HG02970 (cell line): ENCODE measurements around the gene ZDHHC8.

ENCODE experiments used
- ATAC-seq: cut with Tn5 transposase; IDR thresholded peaks from one replicate; pipeline ENCODE4 v1.9.1; 2021; ENCODE audit warnings: mild to moderate bottlenecking, moderate library complexity, moderate number of reproducible peaks; ENCODE audit not compliant: unreplicated experiment, low FRiP score

ZDHHC8 gene

GRCh38 chr22:20128619-20128901, 3.0 kb upstream of the ZDHHC8 start:
- ATAC-seq = no peak

GRCh38 chr22:20128902-20129746, 2.5 kb upstream of the ZDHHC8 start:
- no peak for ATAC-seq

- no peak for ATAC-seq
Measured at GRCh38 chr22:20129747-20130014, 1.9 kb upstream of the ZDHHC8 start.

GRCh38 chr22:20130319-20130718, 1.3 kb upstream of the ZDHHC8 start:
- ATAC-seq = no peak

- ATAC-seq = peak; percentile 38
Measured at GRCh38 chr22:20130731-20131596, 640 bp upstream of the ZDHHC8 start.

GRCh38 chr22:20131859-20132685, 468 bp downstream of the ZDHHC8 start:
- no peak for ATAC-seq

GRCh38 chr22:20132686-20133246, 1.2 kb downstream of the ZDHHC8 start:
- no peak for ATAC-seq

- ATAC-seq = no peak
Measured at GRCh38 chr22:20133930-20134549, 2.4 kb downstream of the ZDHHC8 start.

GRCh38 chr22:20135265-20135664, 3.7 kb downstream of the ZDHHC8 start:
- no peak for ATAC-seq

GRCh38 chr22:20135806-20136602, 4.4 kb downstream of the ZDHHC8 start:
- ATAC-seq = no peak

- no peak for ATAC-seq
Measured at GRCh38 chr22:20136603-20136873, 4.9 kb downstream of the ZDHHC8 start.

- no peak for ATAC-seq
Measured at GRCh38 chr22:20137113-20137512, 5.5 kb downstream of the ZDHHC8 start.

GRCh38 chr22:20137671-20138416, 6.2 kb downstream of the ZDHHC8 start:
- ATAC-seq = no peak

GRCh38 chr22:20138417-20138738, 6.8 kb downstream of the ZDHHC8 start:
- no peak for ATAC-seq

GRCh38 chr22:20138868-20139267, 7.3 kb downstream of the ZDHHC8 start:
- ATAC-seq = no peak

GRCh38 chr22:20139391-20140106, 7.9 kb downstream of the ZDHHC8 start:
- ATAC-seq = no peak

- ATAC-seq = no peak
Measured at GRCh38 chr22:20140107-20140445, 8.5 kb downstream of the ZDHHC8 start.

GRCh38 chr22:20140521-20140964, 8.9 kb downstream of the ZDHHC8 start:
- ATAC-seq = no peak
